HepG2 (cell line): ENCODE results near the gene OXLD1. TPM values are rescaled to one million over a fixed set of nuclear protein-coding genes. Genes with fewer than 3 reads are reported as not detected.

Source experiments
- BCL3 ChIP-seq: sonication (generic); formaldehyde crosslinking; IDR thresholded peaks from 2 replicates; pipeline ENCODE4 v1.5.1; 2020; ENCODE audit warnings: mild to moderate bottlenecking, missing genetic modification reagents, moderate library complexity
- CCDC6 ChIP-seq: sonication (generic); formaldehyde crosslinking; IDR thresholded peaks from 2 replicates; pipeline ENCODE4 v1.8.1; 2022; ENCODE audit warnings: mild to moderate bottlenecking, missing genetic modification reagents, moderate library complexity
- FOXO4 ChIP-seq: sonication (generic); formaldehyde crosslinking; conservative IDR thresholded peaks from 2 replicates; pipeline ENCODE4 v1.8.1; 2023; ENCODE audit warnings: missing genetic modification reagents
- MAFG ChIP-seq: sonication (generic); formaldehyde crosslinking; IDR thresholded peaks from 2 replicates; pipeline ENCODE4 v1.5.1; 2020; ENCODE audit warnings: mild to moderate bottlenecking, missing genetic modification reagents
- PHF21A ChIP-seq: sonication (generic); formaldehyde crosslinking; IDR thresholded peaks from 2 replicates; pipeline ENCODE4 v1.5.0; 2020; ENCODE audit warnings: mild to moderate bottlenecking, missing genetic modification reagents
- PLSCR1 ChIP-seq: sonication (generic); formaldehyde crosslinking; IDR thresholded peaks from 2 replicates; pipeline ENCODE4 v1.5.0; 2020; ENCODE audit warnings: missing genetic modification reagents, mild to moderate bottlenecking, borderline replicate concordance
- SP1 ChIP-seq, 2 experiments: fragments of 450-650 bp in 1 of 2; sonication (generic) in 1 of 2; formaldehyde crosslinking in 1 of 2; IDR thresholded peaks; 2 replicates each; pipeline versions ENCODE4 v1.4.0 to v1.6.1; 2016 to 2020; ENCODE audit warnings: missing genetic modification reagents in 1 of 2
- TCF12 ChIP-seq, 2 experiments: fragments of 450-650 bp in 1 of 2; sonication (generic) in 1 of 2; formaldehyde crosslinking in 1 of 2; IDR thresholded peaks; 2 replicates each; pipeline versions ENCODE4 v1.6.1 to v1.8.0; 2017 to 2022; ENCODE audit warnings: antibody characterized with exemption in 1 of 2, mild to moderate bottlenecking in 1 of 2, missing genetic modification reagents in 1 of 2, moderate library complexity in 1 of 2
- ZFP1 ChIP-seq: IDR thresholded peaks from 2 replicates; pipeline ENCODE4 v1.6.1; 2016
- ZHX1 ChIP-seq: sonication (generic); formaldehyde crosslinking; IDR thresholded peaks from 2 replicates; pipeline ENCODE4 v1.8.1; 2022; ENCODE audit warnings: low read depth, mild to moderate bottlenecking, missing genetic modification reagents
- ZIK1 ChIP-seq: sonication (generic); formaldehyde crosslinking; IDR thresholded peaks from 2 replicates; pipeline ENCODE4 v1.5.0; 2020; ENCODE audit warnings: mild to moderate bottlenecking, low read depth, missing genetic modification reagents, borderline replicate concordance
- ZNF335 ChIP-seq: sonication (generic); formaldehyde crosslinking; IDR thresholded peaks from 2 replicates; pipeline ENCODE4 v1.4.0; 2020; ENCODE audit warnings: missing genetic modification reagents
- ZNF503 ChIP-seq: sonication (generic); formaldehyde crosslinking; IDR thresholded peaks from 2 replicates; pipeline ENCODE4 v1.4.0; 2020; ENCODE audit warnings: missing genetic modification reagents
- ZNF563 ChIP-seq: sonication (generic); formaldehyde crosslinking; IDR thresholded peaks from 2 replicates; pipeline ENCODE4 v1.8.0; 2022; ENCODE audit warnings: mild to moderate bottlenecking, moderate library complexity, missing genetic modification reagents
- ZNF564 ChIP-seq: sonication (generic); formaldehyde crosslinking; IDR thresholded peaks from 2 replicates; pipeline ENCODE4 v1.8.1; 2023; ENCODE audit warnings: mild to moderate bottlenecking, missing genetic modification reagents
- ZNF569 ChIP-seq: sonication (generic); formaldehyde crosslinking; IDR thresholded peaks from 2 replicates; pipeline ENCODE4 v1.5.0; 2020; ENCODE audit warnings: mild to moderate bottlenecking, missing genetic modification reagents, moderate library complexity, borderline replicate concordance
- ZNF691 ChIP-seq: sonication (generic); formaldehyde crosslinking; IDR thresholded peaks from 2 replicates; pipeline ENCODE4 v1.4.0; 2020; ENCODE audit warnings: missing genetic modification reagents, low read depth, mild to moderate bottlenecking, borderline replicate concordance
- ZNF850 ChIP-seq: sonication (generic); formaldehyde crosslinking; conservative IDR thresholded peaks from 2 replicates; pipeline ENCODE4 v1.9.0; 2021; ENCODE audit warnings: mild to moderate bottlenecking, missing genetic modification reagents
- polyA plus RNA-seq, 8 experiments: library from polyadenylated mRNA; depleted of rRNA in 3 of 8; stranded (reverse) in 7 of 8; unstranded in 1 of 8; fragments of >200 nt; fragmentation: Illumina TruSeq in 4 of 8; extraction: Trizol in 4 of 8; gene quantifications; 2 replicates each; pipeline versions ENCODE4 v1.2.1 to v1.2.3, GENCODE V29; 2011 to 2016; ENCODE audit warnings: low read depth in 4 of 8, missing spikeins in 1 of 8, mixed read lengths in 1 of 8; ENCODE audit not compliant: insufficient read depth in 1 of 8
- total RNA-seq, 5 experiments: library from RNA; depleted of rRNA; stranded (reverse); fragments of >200 nt; fragmentation: Illumina TruSeq; extraction: Trizol; gene quantifications; 2 replicates each; pipeline ENCODE4 v1.2.3, GENCODE V29; 2016; ENCODE audit warnings: low read depth in 1 of 5

OXLD1 gene
- total and polyA plus RNA-seq, 2 of the 13 experiments (the other 11 are each of a cell fraction or from before 2014, with no cell fraction given) = 27.1 to 37.5 TPM

GRCh38 chr17:81713556-81714411 is 47.4 kb upstream of the OXLD1 start (continued):
- TF ChIP-seq BCL3 (CRISPR knock-in tag) = peak; percentile 14; the same call in 1 of the 2 replicates
- TF ChIP-seq SP1 (IDR thresholded peaks at IDR 0.05) = no peak
- TF ChIP-seq SP1 (CRISPR knock-in tag; IDR thresholded peaks at IDR 0.05) = no peak; the same call in 1 of the 2 replicates
- TF ChIP-seq ZNF335 = peak; percentile 72; the same call in 1 of the 2 replicates
- peak; percentile 16; the same call in 1 of the 2 replicates for TF ChIP-seq ZNF564 (CRISPR knock-in tag)
- TF ChIP-seq MAFG (CRISPR knock-in tag) = no peak
- no peak; the same call in 1 of the 2 replicates for TF ChIP-seq CCDC6 (CRISPR knock-in tag)
- peak; percentile 81 for TF ChIP-seq PHF21A (CRISPR knock-in tag)
- no peak for TF ChIP-seq ZNF850 (CRISPR knock-in tag)
- TF ChIP-seq ZIK1 = peak; percentile 64; the same call in 1 of the 2 replicates
- no peak for TF ChIP-seq TCF12 (IDR thresholded peaks at IDR 0.05)
- no peak; the same call in 1 of the 2 replicates for TF ChIP-seq TCF12 (CRISPR knock-in tag; IDR thresholded peaks at IDR 0.05)
- TF ChIP-seq FOXO4 (CRISPR knock-in tag) = 0 out of 2 replicates have a peak, but pooled peaks have one; percentile 71
- TF ChIP-seq ZHX1 (CRISPR knock-in tag) = peak; percentile 68
- no peak for TF ChIP-seq ZNF503 (CRISPR knock-in tag)
- TF ChIP-seq PLSCR1 (CRISPR knock-in tag) = no peak
- TF ChIP-seq ZFP1 (CRISPR knock-in tag) = no peak
- peak; percentile 78 for TF ChIP-seq ZNF691 (CRISPR knock-in tag)
- TF ChIP-seq ZNF569 = no peak
- TF ChIP-seq ZNF563 (CRISPR knock-in tag) = peak; percentile 68; the same call in 1 of the 2 replicates
